GM19240 (cell line): ENCODE measurements around the gene ARHGAP26.

Source experiments
- DNase-seq: peaks from one replicate; pipeline ENCODE4 v3.0.0; 2011; ENCODE audit warnings: low spot score; ENCODE audit not compliant: insufficient read length

Gene ARHGAP26

DNA sequence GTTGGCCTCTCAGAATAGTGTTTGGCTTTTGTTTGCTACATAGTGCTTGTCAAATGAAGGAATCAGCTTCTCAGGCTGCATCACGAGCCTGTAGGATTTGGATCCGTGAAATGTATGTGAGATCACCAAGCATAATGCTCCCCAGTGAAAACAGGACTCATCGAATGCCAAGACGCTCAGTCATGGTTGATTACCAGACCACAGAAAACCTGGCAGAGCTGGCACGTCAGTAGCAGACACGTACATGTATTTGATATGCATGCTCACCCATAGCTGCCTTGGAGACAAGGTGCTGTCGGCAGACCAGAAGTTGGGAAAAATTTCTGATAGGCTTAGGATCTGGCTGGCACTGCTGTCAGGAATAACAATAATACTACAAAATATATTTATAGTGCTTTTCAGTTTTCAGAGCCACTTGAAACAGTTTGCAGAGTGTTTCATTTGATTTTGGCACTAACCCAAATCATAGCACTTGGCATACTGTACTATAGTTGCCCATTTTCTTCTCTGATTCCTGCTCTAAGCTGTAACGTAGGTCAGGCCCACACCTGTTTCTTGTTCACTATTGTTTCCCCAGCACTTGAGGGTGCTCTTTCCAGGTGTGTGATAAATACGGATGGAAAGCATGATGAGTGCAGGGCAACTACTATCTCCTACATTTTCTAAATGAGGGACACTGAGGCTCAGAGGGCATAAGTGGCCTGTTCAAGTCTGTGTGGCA is 407.2 kb downstream of the ARHGAP26 start:
- DNase-seq = no peak

DNA sequence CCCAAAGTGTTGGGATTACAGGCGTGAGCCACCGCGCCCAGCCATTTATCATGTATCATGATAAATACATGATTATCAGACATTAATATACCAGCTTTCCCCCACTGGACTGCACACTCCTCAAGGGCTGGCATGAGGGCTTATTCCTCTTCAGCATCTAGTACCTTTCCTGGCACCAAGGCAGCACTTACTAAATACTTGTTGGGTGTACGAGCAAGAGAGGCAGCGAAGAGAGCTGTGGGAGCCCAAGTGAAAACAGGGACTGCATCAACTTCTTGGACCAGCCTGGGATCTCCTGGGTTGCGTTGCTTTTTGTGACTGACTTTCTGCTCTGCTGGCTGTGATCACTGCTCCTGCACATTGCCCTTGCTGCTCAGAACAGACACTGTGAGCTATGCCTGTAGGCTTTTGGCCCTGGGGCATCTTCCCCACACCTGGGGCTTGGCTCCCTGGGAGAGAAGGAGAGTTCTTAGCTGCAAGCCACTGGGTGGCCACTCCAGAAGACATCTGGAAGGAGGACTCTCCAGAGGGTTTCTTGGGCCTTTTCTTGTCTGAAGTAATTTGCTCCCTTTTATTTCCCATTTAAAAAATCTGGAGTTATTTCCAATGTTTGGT is 409.1 kb downstream of the ARHGAP26 start:
- DNase-seq = no peak

DNA sequence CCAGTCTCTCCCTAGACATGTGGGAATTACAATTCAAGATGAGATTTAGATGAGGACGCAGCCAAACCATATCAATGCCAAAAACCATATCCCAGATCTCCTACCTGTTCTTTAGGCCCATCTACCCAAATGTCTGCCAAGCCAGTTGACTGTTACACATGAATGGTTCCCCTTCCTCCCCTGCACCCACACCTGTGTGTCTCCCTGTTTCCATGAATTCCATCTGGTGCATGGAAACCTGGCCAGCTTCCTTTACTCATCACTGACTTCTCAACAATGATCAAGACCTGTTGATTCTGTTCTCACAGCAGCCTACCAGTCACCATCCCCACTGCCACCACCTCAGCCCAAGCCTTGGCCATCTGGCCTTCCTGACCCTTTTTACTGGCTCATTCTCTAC is 410.6 kb downstream of the ARHGAP26 start:
- DNase-seq = no peak

DNA sequence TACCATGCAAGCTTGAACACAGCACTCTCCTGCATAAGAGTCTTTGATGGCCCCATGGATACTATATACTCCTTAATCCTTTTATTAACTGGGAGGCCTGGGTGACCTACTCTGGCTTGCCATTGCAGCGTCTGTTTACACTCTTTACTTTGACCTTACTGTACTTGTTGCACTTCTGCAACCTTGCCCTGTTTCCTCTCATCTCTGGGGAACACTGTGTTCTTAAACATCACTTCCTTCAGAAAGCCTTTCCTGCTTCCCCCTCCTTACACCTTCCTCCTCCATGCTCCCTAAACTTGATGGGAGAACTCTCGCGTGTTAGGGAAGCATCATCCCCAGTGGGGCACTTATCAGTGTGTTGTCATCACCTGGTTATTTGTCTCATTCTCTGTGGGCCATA is 411.0 kb downstream of the ARHGAP26 start:
- no peak for DNase-seq

DNA sequence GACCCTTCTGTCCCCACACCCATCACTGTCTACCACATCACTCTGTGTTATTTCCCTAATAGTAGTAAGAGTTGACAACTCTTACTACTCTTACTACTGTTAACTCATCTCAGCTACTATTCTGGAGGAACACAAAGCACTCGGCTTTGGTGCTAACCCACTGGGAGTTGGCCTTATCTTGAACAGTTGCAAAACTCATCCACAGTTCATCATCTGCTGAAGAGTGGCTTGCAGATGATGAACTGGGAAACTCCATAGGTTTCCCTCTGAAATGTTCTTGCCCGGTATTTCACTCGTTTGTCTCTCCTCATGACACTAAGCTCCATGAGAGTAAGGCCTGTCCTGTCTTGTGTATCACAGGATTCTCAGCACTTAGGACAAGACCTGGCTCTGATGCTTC is 411.9 kb downstream of the ARHGAP26 start:
- no peak for DNase-seq

DNA sequence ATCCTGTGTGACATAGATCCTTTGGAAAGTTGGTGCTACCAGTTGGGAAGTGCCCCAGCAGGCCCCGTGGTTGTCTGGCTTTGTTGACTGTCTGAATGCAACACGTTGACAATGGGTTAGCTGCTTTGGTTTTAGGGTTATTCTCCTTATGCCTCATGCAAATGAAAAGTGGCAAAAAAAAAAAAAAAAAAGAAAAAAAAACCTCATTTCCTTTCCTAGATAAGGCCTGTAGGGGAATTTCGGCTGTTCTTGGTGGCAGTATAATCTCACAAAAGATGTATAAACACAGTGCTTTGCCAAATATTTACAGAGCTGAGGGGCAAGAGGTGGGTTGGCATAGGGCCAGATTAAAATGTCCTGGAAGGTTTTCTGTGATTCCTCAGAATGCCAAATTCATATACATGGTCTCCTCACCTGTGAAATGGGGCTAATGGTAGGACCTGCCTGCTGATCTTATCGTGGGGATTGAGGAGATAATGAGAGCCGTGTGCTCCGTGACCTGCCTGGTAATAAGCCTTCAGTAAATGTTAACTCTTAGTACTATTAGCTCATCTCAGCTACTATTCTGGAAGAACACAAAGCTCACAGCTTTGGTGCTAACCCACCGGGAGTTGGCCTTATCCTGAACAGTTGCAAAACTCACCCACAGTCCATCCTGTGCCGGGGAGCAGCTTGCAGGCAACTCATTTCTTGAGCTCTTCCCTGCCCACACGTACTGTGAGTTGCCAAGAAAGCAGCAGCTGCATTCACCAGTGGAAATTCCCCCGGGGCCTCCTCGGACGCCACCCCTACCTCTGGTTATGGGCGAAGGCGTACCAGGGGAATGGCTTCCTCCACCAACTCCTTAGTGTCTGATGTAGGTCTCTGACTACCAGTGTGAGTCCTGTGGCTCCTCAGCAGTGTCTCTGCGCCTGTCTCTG is 413.0 kb downstream of the ARHGAP26 start:
- peak; percentile 27 for DNase-seq

DNA sequence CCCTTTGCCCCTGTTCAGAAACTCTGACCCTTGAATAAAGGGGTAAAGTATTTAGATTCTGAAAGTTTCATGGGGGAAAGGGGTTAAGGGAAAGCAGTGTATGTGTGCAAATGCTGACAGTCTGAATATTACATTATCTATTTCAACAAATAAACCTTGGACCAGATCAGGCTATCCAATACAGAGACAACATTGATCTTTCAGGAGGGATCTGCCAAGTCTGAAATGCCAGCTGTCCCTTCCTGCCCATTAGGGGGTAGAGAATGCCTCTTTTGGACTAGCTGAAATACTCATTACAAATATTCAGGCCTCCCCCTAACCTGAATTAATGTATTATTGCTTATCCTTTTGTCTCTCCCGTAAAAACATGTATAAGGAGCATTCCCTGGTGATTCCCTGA is 413.8 kb downstream of the ARHGAP26 start:
- DNase-seq = no peak

DNA sequence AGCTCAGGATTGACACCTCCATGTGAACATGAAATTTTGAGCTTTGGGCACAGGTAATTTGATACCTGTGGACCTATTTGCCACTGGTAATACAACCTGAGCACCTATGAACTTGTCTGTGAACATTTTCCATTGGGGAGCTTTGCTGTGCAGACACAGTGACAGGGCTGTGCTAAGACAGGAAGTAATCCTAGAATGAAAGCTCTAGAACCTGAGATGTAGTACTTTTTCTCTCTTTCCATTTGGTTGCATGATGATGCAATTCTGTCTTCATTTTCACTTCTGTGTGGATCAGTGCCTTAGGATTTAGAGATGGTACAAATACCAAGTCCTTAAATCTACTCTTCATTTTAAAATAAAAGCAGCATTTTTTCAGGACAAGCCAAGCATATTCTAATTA is 416.4 kb downstream of the ARHGAP26 start:
- no peak for DNase-seq

DNA sequence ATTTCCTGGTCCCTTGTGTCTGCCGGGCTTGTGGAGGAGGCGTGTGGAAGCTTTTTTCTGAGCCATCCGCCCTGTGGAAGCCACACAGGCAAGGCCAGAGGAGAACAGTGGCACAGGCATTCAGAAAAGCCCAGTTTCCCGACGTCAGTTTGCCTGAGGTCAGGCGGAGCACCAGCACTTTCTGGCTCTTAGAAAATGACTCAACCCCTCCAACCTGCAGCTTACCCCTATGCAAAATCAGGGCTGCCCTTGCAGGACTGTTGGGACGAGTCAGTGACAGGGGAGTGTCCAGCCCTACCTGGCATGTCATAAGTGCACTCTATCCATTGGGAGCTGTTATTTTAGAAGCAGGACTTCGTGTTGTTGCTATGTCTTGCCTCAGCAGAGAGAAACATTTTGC is 417.3 kb downstream of the ARHGAP26 start:
- no peak for DNase-seq

DNA sequence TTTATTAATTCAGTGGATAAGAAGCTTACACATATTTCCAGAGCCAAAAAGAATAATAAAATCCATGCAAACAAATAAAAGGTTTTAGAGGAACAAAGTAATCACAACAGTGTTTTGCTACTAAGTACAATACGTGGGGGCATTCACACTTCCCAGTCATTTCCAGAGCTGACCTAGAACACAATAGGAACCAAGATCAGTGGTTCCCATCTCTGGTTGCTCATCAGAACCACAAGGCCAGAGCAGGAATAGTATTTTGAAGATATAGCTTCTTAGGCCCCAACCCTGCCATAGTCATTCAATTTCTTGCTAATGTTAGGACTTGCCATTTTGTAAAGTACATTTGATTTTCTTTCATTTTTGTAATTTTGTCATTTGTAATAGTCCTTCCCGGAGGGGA is 417.9 kb downstream of the ARHGAP26 start:
- no peak for DNase-seq

DNA sequence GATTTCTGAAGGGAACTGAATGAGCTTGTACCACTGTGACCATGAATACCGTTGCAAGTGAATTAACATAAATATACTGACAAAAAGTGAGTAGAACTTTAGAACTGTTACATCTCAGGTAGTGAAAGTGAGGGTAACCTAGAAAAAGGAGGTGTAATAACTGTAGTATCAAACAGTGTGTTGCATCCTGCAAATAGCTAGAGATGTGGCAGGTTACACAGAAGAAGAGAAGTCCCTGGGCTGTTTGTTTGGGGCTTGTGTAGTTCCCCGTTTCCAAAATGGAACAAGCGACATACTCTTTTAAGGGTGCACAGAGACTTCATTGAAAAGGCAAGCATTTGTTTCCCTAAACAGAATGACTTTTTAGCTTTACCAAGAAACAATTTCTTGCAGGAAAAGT is 418.5 kb downstream of the ARHGAP26 start:
- no peak for DNase-seq

DNA sequence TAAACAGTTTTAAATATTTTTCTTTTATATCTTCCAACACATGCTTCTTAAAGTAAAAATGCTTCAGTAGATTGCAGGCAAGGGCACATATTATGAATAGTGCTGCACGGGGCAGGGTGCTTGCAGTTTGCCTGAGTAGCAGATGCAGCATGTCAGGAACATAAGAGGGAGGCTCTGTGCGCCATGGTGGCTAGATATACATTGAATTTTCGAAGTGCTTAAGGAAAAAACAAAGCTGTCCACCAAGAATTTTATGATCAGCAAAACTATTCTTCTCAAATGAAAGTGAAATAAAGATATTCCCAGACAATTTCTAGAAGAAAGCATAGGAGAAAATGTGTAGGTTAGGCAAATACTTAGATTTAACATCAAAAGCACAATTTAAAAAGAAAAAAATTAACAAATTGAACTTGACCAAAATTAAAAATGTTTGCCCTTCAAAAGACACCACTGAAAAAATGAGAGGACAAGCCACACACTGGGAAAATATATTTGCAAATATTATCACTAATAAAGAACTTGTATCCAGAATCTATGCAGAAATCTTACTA is 420.2 kb downstream of the ARHGAP26 start:
- DNase-seq = no peak

DNA sequence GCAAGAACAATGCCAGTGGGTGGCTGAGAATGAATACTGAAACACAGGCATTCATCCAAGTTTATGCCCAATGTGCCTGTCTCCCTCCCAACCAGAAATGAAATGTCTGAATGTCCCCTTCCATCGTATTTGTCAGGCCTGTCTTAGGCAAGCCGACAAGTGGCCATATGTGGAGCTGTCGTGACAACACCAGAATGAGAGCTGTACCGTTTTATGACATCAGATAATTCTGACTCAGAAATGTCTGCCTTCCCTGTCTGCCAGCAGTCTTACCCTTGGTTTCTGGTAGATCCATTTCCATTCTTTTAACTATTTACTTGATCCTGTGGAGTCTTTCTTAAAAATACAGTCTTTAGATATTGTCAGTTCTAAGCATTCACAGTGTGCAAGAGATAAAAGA is 421.5 kb downstream of the ARHGAP26 start:
- DNase-seq = no peak

DNA sequence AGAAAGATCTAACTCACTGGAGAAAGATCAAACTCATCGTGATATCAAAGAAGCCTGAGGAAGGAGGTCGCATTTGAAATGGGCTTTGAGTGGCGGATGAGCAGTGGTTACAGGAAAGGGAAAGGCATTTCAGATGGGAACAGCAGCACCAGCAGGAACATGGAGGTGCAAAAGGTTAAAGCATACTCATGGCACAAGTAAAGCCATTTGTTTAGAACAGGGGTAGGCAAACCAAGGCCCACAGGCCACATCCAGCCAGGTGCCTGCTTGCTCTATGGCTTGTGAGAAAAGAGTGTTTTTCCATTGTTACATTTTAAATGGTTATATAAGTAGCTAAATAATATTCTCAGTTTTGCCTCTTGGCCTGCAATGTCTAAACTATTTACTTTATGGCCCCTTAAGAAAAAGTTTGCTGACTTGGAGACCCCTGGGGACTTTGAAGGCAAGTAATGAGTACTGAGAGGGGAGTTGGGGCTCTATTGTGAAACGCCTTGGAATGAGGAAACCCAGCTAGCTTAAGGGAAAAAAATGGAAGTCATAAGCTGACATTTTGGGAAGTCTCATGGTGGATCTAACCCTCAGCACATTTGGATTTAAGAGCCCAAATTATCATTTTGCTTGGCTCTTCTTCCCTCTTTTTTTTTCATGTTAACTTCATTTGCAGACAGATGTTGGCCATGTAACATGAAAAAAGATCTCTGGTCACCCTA is 422.2 kb downstream of the ARHGAP26 start:
- DNase-seq = no peak

DNA sequence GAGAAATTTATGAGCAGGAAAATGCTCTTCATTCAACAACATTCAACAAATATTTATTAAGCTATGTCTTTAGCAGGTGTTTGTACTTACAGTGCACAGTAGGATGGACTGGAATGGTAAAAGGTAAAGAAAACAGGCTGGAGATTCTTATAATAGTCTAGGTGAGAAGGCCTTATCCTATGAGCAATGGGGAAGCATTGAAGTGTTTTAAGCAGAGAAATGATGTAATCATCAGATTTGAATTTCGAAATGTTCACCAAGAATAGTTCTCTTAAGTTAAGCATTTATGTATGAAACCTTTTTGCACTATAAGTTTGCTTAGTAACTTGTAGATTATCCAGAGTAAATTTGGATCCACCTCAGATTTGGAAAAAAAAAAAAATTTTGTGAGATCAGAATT is 424.0 kb downstream of the ARHGAP26 start:
- DNase-seq = no peak

DNA sequence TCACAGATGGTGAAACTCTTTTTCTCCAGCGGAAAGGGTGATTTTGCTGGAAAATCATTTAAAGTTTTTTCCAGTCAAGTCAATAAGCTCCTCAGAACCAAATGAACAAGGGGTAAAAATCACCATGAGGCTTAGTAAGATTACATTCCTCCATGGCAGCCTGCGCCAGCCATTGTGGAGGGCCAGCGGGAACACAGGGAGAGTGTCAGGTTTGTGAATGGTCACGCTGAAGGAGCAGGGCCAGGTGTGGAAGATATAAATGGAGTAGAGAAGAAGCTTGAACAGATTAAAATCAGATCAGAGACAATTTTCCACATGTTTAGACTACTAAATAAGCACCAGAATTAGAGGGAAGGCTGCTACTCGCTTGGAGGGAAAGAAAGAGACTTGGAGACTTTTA is 424.5 kb downstream of the ARHGAP26 start:
- DNase-seq = no peak

DNA sequence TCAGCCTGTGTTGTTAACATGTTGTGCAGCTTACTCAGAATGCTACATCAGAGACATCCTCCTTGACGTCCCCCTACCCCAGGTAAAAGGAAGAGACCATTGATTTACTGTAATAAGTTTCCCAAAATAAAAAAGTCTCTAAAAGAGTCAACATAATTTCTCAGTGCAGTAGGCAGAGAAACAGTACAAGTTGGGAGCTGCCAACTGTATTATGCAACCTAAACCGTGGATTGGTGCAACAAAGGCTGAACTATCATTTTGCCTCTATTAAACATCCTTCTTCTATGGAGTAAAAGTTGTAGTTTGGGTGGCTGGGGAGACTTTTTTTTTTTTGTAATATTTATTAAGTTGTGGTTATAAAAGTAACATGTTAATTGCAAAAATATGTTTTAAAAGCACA is 425.3 kb downstream of the ARHGAP26 start:
- DNase-seq = no peak

DNA sequence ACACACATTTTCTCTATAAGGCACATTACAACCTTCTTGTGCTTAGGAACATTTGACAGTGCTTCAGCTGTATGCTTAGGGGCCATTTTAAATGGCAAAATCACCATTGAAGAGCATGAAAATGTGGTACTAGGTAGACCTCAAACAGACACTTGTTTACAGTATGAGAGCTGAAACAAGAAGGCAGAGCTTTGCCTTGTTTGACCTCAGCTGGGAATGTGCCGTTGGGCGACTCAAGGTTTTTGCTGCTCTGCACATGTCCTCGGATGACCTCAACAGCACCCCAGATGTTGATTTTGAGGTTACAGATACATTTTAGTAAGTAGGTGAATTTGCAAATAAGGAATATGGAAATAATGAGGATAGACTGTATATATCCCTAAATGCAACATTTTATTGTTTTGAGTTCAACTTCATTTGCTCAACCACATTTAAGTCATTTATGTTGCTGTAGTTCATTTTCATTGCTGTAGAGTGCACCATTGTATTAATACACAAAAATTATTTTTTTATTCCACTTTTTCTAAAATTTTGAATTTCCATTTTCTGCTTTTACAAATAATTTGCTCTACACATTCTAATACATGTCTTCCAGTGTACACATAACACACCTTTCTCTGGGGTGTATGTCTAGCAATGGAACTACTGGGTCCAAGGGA is 426.6 kb downstream of the ARHGAP26 start:
- no peak for DNase-seq

DNA sequence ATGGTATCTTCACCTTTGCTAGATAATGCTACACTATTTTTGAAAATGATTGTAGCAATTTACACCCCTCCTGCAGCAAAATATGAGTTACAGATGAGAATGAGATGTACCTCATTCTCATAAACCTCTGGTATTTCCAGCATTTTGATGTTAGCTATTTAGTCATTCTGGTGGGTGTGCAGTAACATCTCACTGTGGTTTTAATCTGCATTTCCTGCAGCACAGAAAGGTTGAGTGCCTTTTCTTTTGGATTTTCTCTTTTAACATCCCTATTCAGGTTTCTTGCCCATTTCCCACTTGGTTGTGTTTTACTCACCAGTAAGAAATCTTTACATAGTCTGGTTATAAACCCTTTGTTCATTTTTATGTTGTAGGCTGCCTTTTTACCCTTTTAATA is 427.1 kb downstream of the ARHGAP26 start:
- no peak for DNase-seq

DNA sequence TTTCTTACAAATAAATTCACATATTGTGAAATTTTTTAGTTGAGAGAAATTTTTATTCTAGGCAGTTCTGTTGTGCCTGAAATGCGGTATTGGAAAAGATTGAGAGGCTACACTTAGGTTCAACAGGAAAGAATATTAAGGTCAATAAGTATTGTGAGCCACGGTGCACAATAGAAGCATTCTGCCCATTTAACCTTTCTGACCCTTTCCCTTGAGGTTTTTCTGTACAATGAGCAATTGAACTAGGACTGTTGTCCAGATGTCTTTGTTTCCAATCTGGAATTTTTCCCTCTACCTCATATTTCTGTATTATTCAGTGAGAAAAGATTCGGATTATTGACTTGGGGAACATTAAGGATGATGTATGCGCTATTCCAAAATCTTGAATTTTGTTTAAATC is 428.2 kb downstream of the ARHGAP26 start:
- no peak for DNase-seq

DNA sequence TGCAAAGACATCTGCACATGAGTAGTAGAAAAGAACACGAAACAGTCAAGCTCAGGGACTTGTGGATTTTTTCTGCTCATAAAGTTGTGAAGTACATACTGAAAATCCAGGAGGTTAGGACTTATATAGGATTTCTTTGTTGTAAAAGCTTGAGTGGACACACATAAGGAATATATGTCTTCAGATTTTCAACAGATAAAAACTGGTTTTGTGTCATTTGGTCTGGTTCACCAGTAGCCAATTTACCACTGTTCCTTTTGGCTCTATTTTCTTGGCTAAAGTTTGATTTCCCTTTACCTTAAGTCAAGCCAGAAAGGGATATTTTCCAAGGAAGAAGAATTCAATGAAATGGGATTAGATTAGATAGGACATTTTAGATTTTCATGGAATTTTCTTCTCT is 429.0 kb downstream of the ARHGAP26 start:
- DNase-seq = no peak
